Neural cell (in vitro differentiated cells): ENCODE results near the gene CCDC126. TPM values are rescaled to one million over a fixed set of nuclear protein-coding genes. Genes with fewer than 3 reads are reported as not detected.

ENCODE experiments used
- H2AFZ ChIP-seq: fragments of 200-600, 300-800 bp; sonication (generic), shearing (Covaris generic); 2 replicates; pipeline ENCODE4 v1.6.0; 2014; ENCODE audit warnings: low read depth, mild to moderate bottlenecking, antibody characterized with exemption, low read length, moderate library complexity
- H3F3A ChIP-seq: fragments of 200-600 bp; shearing (Covaris generic); 2 replicates; pipeline ENCODE4 v1.6.1; 2016; ENCODE audit warnings: mild to moderate bottlenecking, moderate library complexity, mixed read lengths, antibody characterized with exemption, low read length; ENCODE audit not compliant: insufficient read depth, poor library complexity, severe bottlenecking
- H3K27ac ChIP-seq: fragments of 200-600, 300-800 bp; sonication (generic), shearing (Covaris generic); 2 replicates; pipeline ENCODE4 v1.5.1; 2014; ENCODE audit warnings: mild to moderate bottlenecking, low read length, moderate library complexity
- H3K27me3 ChIP-seq: fragments of 300-800, 200-600 bp; sonication (generic), shearing (Covaris generic); 2 replicates; pipeline ENCODE4 v1.6.0; 2014; ENCODE audit warnings: mild to moderate bottlenecking, low read depth, low read length, moderate library complexity; ENCODE audit not compliant: insufficient read depth
- H3K36me3 ChIP-seq: fragments of 300-800, 200-600 bp; sonication (generic), shearing (Covaris generic); 2 replicates; pipeline ENCODE4 v1.5.1; 2014; ENCODE audit warnings: mild to moderate bottlenecking, antibody characterized with exemption, low read length, moderate library complexity; ENCODE audit not compliant: insufficient read depth
- H3K4me2 ChIP-seq: fragments of 300-800, 200-600 bp; sonication (generic), shearing (Covaris generic); 2 replicates; pipeline ENCODE4 v1.6.0; 2014; ENCODE audit warnings: mild to moderate bottlenecking, low read length
- H3K4me3 ChIP-seq: fragments of 300-800, 200-600 bp; sonication (generic), shearing (Covaris generic); 2 replicates; pipeline ENCODE4 v1.5.1; 2014; ENCODE audit warnings: mild to moderate bottlenecking, low read length, moderate library complexity
- H3K79me2 ChIP-seq: fragments of 200-600 bp; shearing (Covaris generic); replicated peaks from 2 replicates; pipeline ENCODE4 v1.6.0; 2014; ENCODE audit warnings: mild to moderate bottlenecking, low read length, moderate library complexity; ENCODE audit not compliant: insufficient read depth
- H3K9ac ChIP-seq: fragments of 300-800, 200-600 bp; sonication (generic), shearing (Covaris generic); 2 replicates; pipeline ENCODE4 v1.6.1; 2016; ENCODE audit warnings: mild to moderate bottlenecking, low read length, mixed read lengths
- H3K9me2 ChIP-seq: fragments of 200-600 bp; shearing (Covaris generic); 2 replicates; pipeline ENCODE4 v1.6.1; 2016; ENCODE audit warnings: mild to moderate bottlenecking, low read length, mixed read lengths; ENCODE audit not compliant: insufficient read depth
- H3K9me3 ChIP-seq: fragments of 200-600, 300-800 bp; sonication (generic), shearing (Covaris generic); 2 replicates; pipeline ENCODE4 v1.6.1; 2016; ENCODE audit warnings: mild to moderate bottlenecking, mixed run types, low read length, moderate library complexity, mixed read lengths
- H4K20me1 ChIP-seq: fragments of 200-600 bp; shearing (Covaris generic); 2 replicates; pipeline ENCODE4 v1.6.1; 2016; ENCODE audit warnings: mild to moderate bottlenecking, mixed run types; ENCODE audit not compliant: insufficient read depth
- CTCF ChIP-seq: fragments of 450-650 bp; IDR thresholded peaks from 2 replicates; pipeline ENCODE4 v1.5.1; 2014; ENCODE audit warnings: antibody characterized with exemption, mild to moderate bottlenecking, moderate library complexity; ENCODE audit not compliant: poor library complexity, severe bottlenecking
- EP300 ChIP-seq: fragments of 450-650 bp; conservative IDR thresholded peaks from 2 replicates; pipeline ENCODE4 v1.6.1; 2014; ENCODE audit warnings: antibody characterized with exemption, mild to moderate bottlenecking, moderate library complexity; ENCODE audit not compliant: poor library complexity, severe bottlenecking
- EZH2 ChIP-seq: fragments of 200-600, 300-800 bp; shearing (Covaris generic), sonication (generic); IDR thresholded peaks from 2 replicates; pipeline ENCODE4 v1.6.1; 2014; ENCODE audit warnings: antibody characterized with exemption, low read length, borderline replicate concordance, mild to moderate bottlenecking; ENCODE audit not compliant: insufficient read depth, poor library complexity, severe bottlenecking
- MXI1 ChIP-seq: fragments of 450-650 bp; conservative IDR thresholded peaks from 2 replicates; pipeline ENCODE4 v1.6.1; 2014; ENCODE audit warnings: antibody characterized with exemption, mild to moderate bottlenecking; ENCODE audit not compliant: poor library complexity, severe bottlenecking
- POLR2AphosphoS5 ChIP-seq: IDR thresholded peaks from 2 replicates; pipeline ENCODE4 v1.6.1; 2012
- RAD21 ChIP-seq: fragments of 450-650 bp; conservative IDR thresholded peaks from 2 replicates; pipeline ENCODE4 v1.6.1; 2014; ENCODE audit warnings: antibody characterized with exemption, mild to moderate bottlenecking, moderate library complexity
- REST ChIP-seq: IDR thresholded peaks from 2 replicates; pipeline ENCODE4 v1.6.1; 2012; ENCODE audit warnings: borderline replicate concordance
- SMC3 ChIP-seq: fragments of 450-650 bp; conservative IDR thresholded peaks from 2 replicates; pipeline ENCODE4 v1.6.1; 2014; ENCODE audit warnings: antibody characterized with exemption, mild to moderate bottlenecking, moderate library complexity; ENCODE audit not compliant: poor library complexity
- TAF1 ChIP-seq: IDR thresholded peaks from 2 replicates; pipeline ENCODE4 v1.6.1; 2012; ENCODE audit warnings: low read depth
- polyA plus RNA-seq: library from polyadenylated mRNA; depleted of rRNA; stranded (reverse); fragments of >200 nt; gene quantifications from 2 replicates; pipeline ENCODE4 v1.2.3, GENCODE V29; 2014

The CCDC126 gene
- polyA plus RNA-seq, 1 donor from 2014 or later, result 28.0 TPM

- Histone ChIP-seq H4K20me1 (no peaks in the 10 kb centered on the region), H3K9ac (no peak overlapping the region), H3K27me3 (no peaks in the 10 kb centered on the region), H2AFZ (no peak overlapping the region), H3K4me3 (no peak overlapping the region), H3K9me2 (no peaks in the 10 kb centered on the region), H3K36me3 (peaks cover 9% of the 10 kb centered on the region), H3K4me2 (no peak overlapping the region), H3F3A (no peaks in the 10 kb centered on the region), H3K79me2 (no peaks in the 10 kb centered on the region), H3K9me3 (no peaks in the 10 kb centered on the region), H3K27ac (no peak overlapping the region)
- no peak for TF ChIP-seq REST
- TF ChIP-seq CTCF, result no peak
- no peak for TF ChIP-seq MXI1
- TF ChIP-seq RAD21, result no peak
- TF ChIP-seq SMC3, result no peak
- TF ChIP-seq EZH2, result no peak
- no peak for TF ChIP-seq TAF1
- no peak for TF ChIP-seq EP300
- TF ChIP-seq POLR2AphosphoS5, result no peak
Observed at GRCh38 chr7:23617482-23617881, 20.3 kb downstream of the CCDC126 start.

GRCh38 chr7:23618241-23618640 lies 21.1 kb downstream of the CCDC126 start:
- H3K4me2 ChIP-seq, result no peak overlapping the region
- H2AFZ ChIP-seq, result no peak overlapping the region
- H3K9me2 ChIP-seq, result no peaks in the 10 kb centered on the region
- no peaks in the 10 kb centered on the region for H3K9me3 ChIP-seq
- H3K79me2 ChIP-seq, result no peaks in the 10 kb centered on the region
- no peak overlapping the region for H3K4me3 ChIP-seq
- H4K20me1 ChIP-seq, result no peaks in the 10 kb centered on the region
- TF ChIP-seq REST (no peak), SMC3 (no peak), POLR2AphosphoS5 (no peak), EP300 (no peak), CTCF (no peak), EZH2 (no peak), TAF1 (no peak), MXI1 (no peak), RAD21 (no peak)
- H3K9ac ChIP-seq, result no peak overlapping the region
- H3F3A ChIP-seq, result no peaks in the 10 kb centered on the region
- H3K36me3 ChIP-seq, result peaks cover 9% of the 10 kb centered on the region
- no peaks in the 10 kb centered on the region for H3K27me3 ChIP-seq
- H3K27ac ChIP-seq, result no peak overlapping the region
